OCI-LY7 (cell line): Measurements from ENCODE around the gene ZHX3. TPM values are rescaled to one million over a fixed set of nuclear protein-coding genes. Genes with fewer than 3 reads are reported as not detected.

Experiments used
- BruUV-seq: library from RNA; stranded (reverse); fragments of 400-500 nt; replicated peaks from 2 replicates; lab custom pipeline; 2021; lab: Mats Ljungman, UMichigan
- CTCF ChIA-PET: fragments of 300-600 bp; sonication (Branson Sonifier 250); formaldehyde crosslinking; loops from one replicate; lab custom pipeline; 2022; ENCODE audit warnings: antibody characterized with exemption; ENCODE audit not compliant: unreplicated experiment; lab: Charles Lee
- POLR2A ChIA-PET: fragments of 300-600 bp; sonication (Branson Sonifier 250); formaldehyde crosslinking; loops from one replicate; lab custom pipeline; 2022; ENCODE audit warnings: antibody characterized with exemption; lab: Charles Lee
- DNase-seq: peaks from one replicate; pipeline ENCODE4 v3.0.0-alpha.2; 2015; ENCODE audit warnings: low spot score
- H2AFZ ChIP-seq: fragments of 200-600 bp; sonication (generic), shearing (Covaris generic); 2 replicates; pipeline ENCODE4 v1.6.1; 2014; ENCODE audit warnings: mild to moderate bottlenecking, antibody characterized with exemption, low read length, moderate library complexity
- H3K27ac ChIP-seq: fragments of 200-600 bp; sonication (generic); 2 replicates; pipeline ENCODE4 v1.5.1; 2014; ENCODE audit warnings: mixed run types, low read depth, mild to moderate bottlenecking, moderate library complexity, low read length, inconsistent platforms; ENCODE audit not compliant: poor library complexity, severe bottlenecking
- H3K36me3 ChIP-seq: fragments of 200-600 bp; sonication (generic); 2 replicates; pipeline ENCODE4 v1.6.1; 2014; ENCODE audit warnings: mild to moderate bottlenecking, antibody characterized with exemption, low read length, moderate library complexity, mixed read lengths; ENCODE audit not compliant: insufficient read depth
- H3K4me1 ChIP-seq: fragments of 200-600 bp; sonication (generic); 2 replicates; pipeline ENCODE4 v1.5.1; 2014; ENCODE audit warnings: mild to moderate bottlenecking, low read length; ENCODE audit not compliant: insufficient read depth, poor library complexity, severe bottlenecking
- H3K4me2 ChIP-seq: fragments of 200-600 bp; sonication (generic); 2 replicates; pipeline ENCODE4 v1.6.1; 2014; ENCODE audit warnings: mild to moderate bottlenecking, low read length
- H3K4me3 ChIP-seq: fragments of 200-600 bp; sonication (generic); 2 replicates; pipeline ENCODE4 v1.5.1; 2014; ENCODE audit warnings: mild to moderate bottlenecking, low read depth, low read length; ENCODE audit not compliant: poor library complexity, severe bottlenecking
- H3K79me2 ChIP-seq: fragments of 200-600 bp; sonication (generic); 2 replicates; pipeline ENCODE4 v1.6.1; 2016; ENCODE audit warnings: low read depth, mild to moderate bottlenecking, low read length, moderate library complexity, mixed read lengths; ENCODE audit not compliant: insufficient read depth
- H3K9me2 ChIP-seq: fragments of 200-600 bp; sonication (generic); 2 replicates; pipeline ENCODE4 v1.6.1; 2016; ENCODE audit warnings: mild to moderate bottlenecking, low read length, mixed read lengths; ENCODE audit not compliant: insufficient read depth
- H3K9me3 ChIP-seq: fragments of 200-600 bp; sonication (generic); 2 replicates; pipeline ENCODE4 v1.6.1; 2014; ENCODE audit warnings: mild to moderate bottlenecking, mixed run types, low read length, mixed read lengths
- H4K20me1 ChIP-seq: fragments of 200-600 bp; sonication (generic); 2 replicates; pipeline ENCODE4 v1.6.1; 2014; ENCODE audit warnings: mild to moderate bottlenecking, antibody characterized with exemption, low read length, moderate library complexity, mixed read lengths; ENCODE audit not compliant: insufficient read depth
- CTCF ChIP-seq: fragments of 200-600 bp; sonication (generic); conservative IDR thresholded peaks from 2 replicates; pipeline ENCODE4 v1.5.1; 2014; ENCODE audit warnings: mild to moderate bottlenecking, antibody characterized with exemption, low read length, moderate library complexity, mixed read lengths
- EZH2phosphoT487 ChIP-seq: fragments of 200-600 bp; sonication (generic); IDR thresholded peaks from 2 replicates; pipeline ENCODE4 v1.6.1; 2018; ENCODE audit warnings: low read depth, borderline replicate concordance, mild to moderate bottlenecking, mixed run types, antibody characterized with exemption, low read length, moderate library complexity, mixed read lengths
- intact Hi-C: fragments of 100-400 bp; cut with micrococcal nuclease; formaldehyde crosslinking; loops from one replicate; pipeline ENCODE4 v1.10.0; 2022; ENCODE audit not compliant: unreplicated experiment
- total RNA-seq, 2 experiments: library from RNA; depleted of rRNA in 1 of 2; stranded (reverse); fragments of >200 nt in 1 of 2; shearing (Covaris generic) in 1 of 2; gene quantifications; 2 replicates each; pipeline ENCODE4 v1.2.3, GENCODE V29; 2014 to 2022

The ZHX3 gene
- total RNA-seq, 2 experiments from 2014 or later, result 5.8 to 16.9 TPM

- no peaks in the 10 kb centered on the region for H3K9me3 ChIP-seq
- H2AFZ ChIP-seq, result no peak overlapping the region
- no peaks in the 10 kb centered on the region for H3K4me1 ChIP-seq
- no peak overlapping the region for H3K27ac ChIP-seq
- no peaks in the 10 kb centered on the region for H3K79me2 ChIP-seq
- H3K4me3 ChIP-seq, result no peak overlapping the region
- H3K9me2 ChIP-seq, result no peaks in the 10 kb centered on the region
- no peaks in the 10 kb centered on the region for H4K20me1 ChIP-seq
- no peak overlapping the region for H3K4me2 ChIP-seq
- no TSS peak for BruUV-seq
- H3K36me3 ChIP-seq, result no peaks in the 10 kb centered on the region
- CTCF ChIA-PET, result no interaction called here
- no peak for TF ChIP-seq CTCF
- POLR2A ChIA-PET, result no interaction called here
- no peak for DNase-seq
- intact Hi-C loops, result no loop called here
Observed at GRCh38 chr20:41360831-41361756, 43.6 kb upstream of the ZHX3 start.

GRCh38 chr20:41359541-41360011 is 42.0 kb upstream of the ZHX3 start:
- no peaks in the 10 kb centered on the region for H3K79me2 ChIP-seq
- no TSS peak for BruUV-seq
- intact Hi-C loops, result no loop called here
- H3K9me2 ChIP-seq, result no peaks in the 10 kb centered on the region
- no peak for DNase-seq
- H3K4me3 ChIP-seq, result no peak overlapping the region
- no peak overlapping the region for H2AFZ ChIP-seq
- no peaks in the 10 kb centered on the region for H3K9me3 ChIP-seq
- H4K20me1 ChIP-seq, result no peaks in the 10 kb centered on the region
- no peaks in the 10 kb centered on the region for H3K4me1 ChIP-seq
- CTCF ChIA-PET, result no interaction called here
- no peak for TF ChIP-seq CTCF
- no peaks in the 10 kb centered on the region for H3K36me3 ChIP-seq
- H3K4me2 ChIP-seq, result no peak overlapping the region
- H3K27ac ChIP-seq, result no peak overlapping the region
- POLR2A ChIA-PET, result no interaction called here

GRCh38 chr20:41358717-41359116 is 41.2 kb upstream of the ZHX3 start:
- no peak for TF ChIP-seq EZH2phosphoT487
- TF ChIP-seq CTCF, result no peak
- POLR2A ChIA-PET, result no interaction called here
- Histone ChIP-seq H4K20me1 (no peaks in the 10 kb centered on the region), H3K4me1 (no peaks in the 10 kb centered on the region), H3K4me2 (no peak overlapping the region), H2AFZ (no peak overlapping the region), H3K79me2 (no peaks in the 10 kb centered on the region), H3K36me3 (no peaks in the 10 kb centered on the region), H3K9me2 (no peaks in the 10 kb centered on the region), H3K27ac (no peak overlapping the region), H3K4me3 (no peak overlapping the region), H3K9me3 (no peaks in the 10 kb centered on the region)
- CTCF ChIA-PET, result interaction anchor here (0.6 kb wide), 1 partner anchor 139 kb away, joined by 3 read pairs; no protein-coding TSS in a partner anchor
- BruUV-seq, result no TSS peak
- no peak for DNase-seq
- intact Hi-C loops, result no loop called here
